CD4-positive, alpha-beta T cell treated with Interleukin-15 for 4 hours (primary cell): ENCODE measurements around the gene DDX27.
A peak's percentile ranks its signal among the peaks of the same experiment; 100 is the strongest.
"Not testable (repeated sequence)": the region's sequence is repeated elsewhere in the genome, so short reads cannot be mapped to it uniquely, and the experiment has no call there.

ENCODE experiments used
- DNase-seq: peaks from one replicate; pipeline ENCODE4 v3.0.0-alpha.2; 2020; ENCODE audit warnings: low spot score

Gene DDX27

DNA sequence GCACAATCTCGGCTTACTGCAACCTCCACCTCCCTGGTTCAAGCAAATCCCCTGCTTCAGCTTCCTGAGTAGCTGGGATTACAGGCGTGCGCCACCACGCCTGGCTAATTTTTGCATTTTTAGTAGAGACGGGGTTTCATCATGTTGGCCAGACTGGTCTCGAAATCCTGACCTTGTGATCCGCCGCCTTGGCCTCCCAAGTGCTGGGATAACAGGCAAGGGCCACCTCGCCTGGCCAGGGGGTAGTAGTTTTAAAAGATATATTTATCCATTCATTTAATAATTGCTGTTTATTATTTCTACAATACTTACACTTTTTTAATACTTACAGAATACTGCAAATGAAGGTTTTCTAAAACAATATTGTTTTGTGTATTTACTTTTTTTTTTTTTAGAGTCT, 15.5 kb upstream of the DDX27 start:
- no peak for DNase-seq

DNA sequence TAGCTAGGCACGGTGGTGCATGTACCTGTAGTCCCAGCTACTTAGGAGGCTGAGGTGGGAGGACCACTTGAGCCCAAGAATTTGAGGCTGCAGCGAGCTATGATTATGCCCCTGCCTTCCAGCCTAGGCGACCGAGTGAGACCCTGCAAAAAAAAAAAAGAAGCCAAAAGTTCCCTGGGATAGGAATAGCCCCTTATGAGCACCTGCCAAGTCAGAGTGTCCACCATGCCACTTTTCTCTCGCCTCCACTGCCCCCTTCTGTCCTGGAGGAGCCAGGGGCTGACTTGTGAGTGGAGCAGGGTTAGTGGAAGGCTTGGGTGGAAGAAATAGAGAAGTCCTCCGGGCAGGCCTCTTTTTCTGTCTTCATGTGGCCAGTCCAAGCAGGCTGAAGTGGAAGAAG, 12.1 kb upstream of the DDX27 start:
- DNase-seq: no peak

DNA sequence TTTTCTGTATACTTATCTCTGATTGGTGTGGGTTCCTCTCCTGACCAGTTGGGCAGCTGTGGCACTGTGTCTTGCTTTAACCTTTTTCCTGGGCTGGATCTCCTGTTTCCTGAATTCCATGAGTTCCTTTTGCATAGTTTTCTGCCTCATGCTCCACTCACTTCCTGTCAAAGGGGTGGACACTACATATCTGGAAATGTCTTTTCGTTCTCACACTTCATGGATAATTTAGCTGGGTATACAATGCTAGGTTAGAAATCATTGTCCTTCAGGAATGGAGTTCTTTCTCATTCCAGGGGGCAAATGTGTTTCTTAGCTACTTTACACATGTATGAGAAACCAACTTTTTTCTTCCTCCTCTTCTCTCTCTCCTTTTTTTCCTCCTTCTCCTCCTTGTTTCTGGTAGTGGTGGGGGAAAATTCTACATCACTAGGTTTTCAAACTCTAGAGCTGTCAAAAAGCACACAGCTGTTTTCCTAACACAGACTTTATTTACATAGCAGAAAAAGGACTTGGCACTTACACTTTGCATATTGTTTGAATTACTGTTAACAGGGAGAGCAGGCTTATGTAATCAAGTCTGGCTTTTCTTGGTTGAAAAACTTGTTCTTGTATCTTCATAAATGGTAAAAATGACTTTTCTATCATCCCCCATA, 9.0 kb upstream of the DDX27 start:
- DNase-seq: no peak

DNA sequence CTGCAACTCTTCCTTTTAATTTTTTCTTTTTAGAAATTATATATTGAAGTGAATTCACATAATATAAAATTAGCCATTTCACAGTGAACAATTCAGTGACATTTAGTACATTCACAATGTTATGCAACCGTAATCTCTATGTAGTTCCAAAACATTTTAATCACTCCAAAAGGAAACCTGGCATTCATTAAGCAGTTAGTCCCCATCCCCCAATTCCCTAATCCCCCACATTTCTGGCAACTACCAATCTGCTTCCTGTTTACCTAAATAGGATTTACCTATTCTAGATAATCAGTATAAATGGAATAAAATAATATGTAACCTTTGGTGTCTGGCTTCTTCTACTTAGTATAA, 8.5 kb upstream of the DDX27 start:
- no peak for DNase-seq

DNA sequence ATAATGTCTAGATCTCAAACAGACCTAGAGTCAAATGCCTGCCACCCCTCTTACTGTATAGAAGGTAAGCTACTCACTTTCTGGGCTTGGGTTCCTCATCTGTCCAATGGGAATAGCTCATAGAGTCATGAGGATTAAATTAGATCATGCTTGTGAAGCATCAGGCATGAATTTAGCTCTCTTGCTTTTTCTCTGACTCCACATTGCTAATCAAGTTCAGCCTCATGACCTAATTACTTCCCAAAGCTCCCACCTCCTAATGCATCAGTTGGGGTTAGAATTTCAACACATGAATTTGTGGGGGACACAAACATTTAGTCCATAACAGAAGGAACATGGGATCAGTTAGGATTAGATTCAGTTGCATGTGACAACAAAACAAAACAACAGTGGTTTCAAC, 4.6 kb upstream of the DDX27 start:
- no peak for DNase-seq

DNA sequence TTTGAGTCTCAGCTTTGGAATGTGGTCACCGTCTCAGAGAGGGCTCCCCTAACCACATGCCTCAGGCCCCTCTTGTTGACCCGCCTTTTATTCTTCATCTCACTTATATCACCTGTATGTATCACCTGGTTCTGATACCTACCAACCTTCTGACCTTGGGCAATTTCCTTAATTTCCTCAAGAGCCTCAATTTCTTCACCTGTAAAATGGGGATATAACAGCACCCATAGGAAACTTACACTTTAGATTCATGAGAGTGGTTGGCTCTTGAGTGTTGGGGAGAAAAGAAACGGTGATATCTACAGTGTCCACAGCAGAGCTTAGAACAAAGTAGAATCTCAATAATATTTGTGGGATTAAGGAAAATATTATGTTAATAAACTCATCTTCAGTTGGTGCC, 4.0 kb upstream of the DDX27 start:
- DNase-seq: no peak

DNA sequence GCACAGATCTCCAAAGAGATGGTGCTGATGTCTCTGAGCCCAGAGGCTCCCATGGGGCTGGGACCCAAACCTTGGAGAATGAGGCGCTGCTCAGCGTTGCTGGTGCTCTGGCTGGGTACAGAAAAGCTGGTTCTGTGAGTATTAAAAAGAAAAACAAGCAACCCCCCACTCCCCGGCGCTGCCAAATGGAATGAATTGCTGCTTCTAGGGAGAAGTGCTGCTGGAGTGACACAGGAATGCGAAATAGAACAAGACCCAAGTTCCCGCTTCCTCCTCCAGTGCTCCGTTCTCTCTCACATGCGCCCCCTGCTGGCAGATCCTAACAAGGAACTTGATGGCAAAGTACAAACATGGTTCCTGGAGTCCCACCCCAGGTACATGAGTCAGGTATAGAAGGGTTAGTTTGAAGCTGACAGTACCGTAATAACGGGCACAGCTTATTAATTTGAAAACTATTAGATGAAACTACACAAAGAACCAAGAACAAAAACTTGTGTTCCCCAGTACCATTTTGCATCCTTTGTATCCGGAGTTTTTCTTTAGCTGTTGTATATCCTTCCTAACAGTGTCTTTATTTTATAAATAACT, 2.1 kb upstream of the DDX27 start:
- DNase-seq: peak; percentile 93

DNA sequence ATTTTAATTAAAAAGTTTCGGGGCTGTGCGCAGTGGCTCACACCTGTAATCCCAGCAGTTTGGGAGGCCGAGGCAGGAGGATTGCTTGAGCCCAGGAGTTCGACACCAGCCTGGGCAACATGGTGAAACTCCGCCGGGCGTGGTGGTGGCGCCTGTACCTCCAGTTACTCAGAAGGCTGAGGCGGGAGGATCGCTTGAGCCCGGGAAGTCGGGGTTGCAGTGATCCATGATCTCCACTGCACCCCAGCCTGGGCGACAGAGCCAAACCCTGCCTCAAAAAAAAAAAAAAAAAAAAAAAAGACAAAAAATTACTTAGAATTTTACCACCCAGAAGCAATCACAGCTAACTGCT, 501 bp upstream of the DDX27 start:
- not testable (repeated sequence) for DNase-seq

DNA sequence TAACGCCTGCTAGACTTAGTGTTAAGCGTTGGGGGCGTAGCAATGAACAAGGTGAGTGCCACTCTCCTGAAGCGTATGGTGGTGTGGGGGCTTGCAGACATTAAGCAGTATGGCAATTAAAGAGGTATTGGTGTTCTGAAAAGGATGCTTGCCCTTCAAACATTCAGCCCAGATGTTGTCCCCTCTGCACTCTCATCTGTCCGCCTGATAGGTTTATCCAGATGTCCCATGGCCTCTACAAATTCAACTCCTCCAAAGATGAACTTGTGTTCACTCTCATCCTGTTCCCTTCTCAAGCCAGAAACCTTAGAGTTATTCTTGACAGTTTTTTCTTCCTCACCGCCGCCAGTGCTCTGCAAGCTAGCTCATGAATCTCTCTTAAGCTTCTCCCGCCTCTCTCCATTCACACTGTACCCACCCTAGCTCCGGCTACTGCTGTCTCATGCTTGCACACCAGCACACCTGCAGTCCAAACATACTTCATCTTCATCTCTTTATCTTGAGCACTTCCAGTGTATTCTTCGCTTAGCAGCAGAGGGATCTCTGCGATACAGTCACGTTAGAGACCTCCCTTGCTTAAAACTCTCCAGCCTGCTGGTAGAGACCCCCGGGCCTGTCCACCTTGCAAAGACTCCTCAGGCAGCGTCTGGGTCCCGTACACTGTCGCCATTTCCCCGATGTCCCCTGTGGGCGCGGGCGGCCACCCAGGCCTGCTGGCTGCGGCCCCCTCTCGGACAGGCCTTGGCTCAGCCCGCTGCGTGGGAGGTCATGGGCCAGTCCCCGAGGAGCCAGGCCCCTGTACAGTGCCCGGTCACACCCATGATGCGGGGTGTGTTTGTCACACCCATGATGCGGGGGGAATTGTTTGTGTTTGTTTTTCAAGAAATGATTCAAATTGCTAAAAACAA, 962 bp downstream of the DDX27 start:
- DNase-seq: no peak

DNA sequence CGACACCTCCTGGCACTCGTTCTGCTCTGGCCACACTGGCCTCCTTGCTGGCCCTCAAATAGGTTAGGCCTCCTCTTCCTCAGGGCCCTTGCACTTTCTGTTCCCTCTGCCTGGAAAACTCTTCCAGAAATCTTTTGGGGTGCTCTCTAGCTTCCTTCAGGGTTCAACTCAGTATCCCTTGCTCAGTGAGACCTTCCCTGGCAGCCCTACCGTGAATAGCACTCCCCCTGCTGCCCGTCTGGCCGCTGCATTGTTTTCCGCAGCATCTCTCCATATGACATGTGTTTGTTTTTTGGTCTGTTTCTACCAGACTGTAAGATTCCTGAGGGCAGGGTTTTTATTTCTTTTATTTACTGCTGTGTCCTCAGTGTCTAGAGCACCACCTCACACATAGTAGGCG, 6.7 kb downstream of the DDX27 start:
- no peak for DNase-seq

DNA sequence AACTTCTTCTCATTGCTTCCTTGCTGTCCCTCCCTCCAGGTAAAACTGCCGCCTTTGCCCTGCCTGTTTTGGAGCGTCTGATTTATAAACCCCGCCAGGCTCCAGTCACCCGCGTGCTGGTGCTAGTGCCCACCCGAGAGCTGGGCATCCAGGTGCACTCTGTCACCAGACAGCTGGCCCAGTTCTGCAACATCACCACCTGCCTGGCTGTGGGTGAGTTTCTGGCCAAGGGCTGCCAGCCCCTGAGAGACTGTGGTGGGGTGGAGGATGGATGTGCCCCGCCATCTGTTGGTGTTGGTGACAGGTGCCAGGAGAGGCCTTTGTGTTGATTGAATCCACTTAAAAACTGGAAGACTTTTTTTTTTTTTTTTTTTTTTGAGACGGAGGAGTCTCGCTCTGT, 9.5 kb downstream of the DDX27 start:
- no peak for DNase-seq

DNA sequence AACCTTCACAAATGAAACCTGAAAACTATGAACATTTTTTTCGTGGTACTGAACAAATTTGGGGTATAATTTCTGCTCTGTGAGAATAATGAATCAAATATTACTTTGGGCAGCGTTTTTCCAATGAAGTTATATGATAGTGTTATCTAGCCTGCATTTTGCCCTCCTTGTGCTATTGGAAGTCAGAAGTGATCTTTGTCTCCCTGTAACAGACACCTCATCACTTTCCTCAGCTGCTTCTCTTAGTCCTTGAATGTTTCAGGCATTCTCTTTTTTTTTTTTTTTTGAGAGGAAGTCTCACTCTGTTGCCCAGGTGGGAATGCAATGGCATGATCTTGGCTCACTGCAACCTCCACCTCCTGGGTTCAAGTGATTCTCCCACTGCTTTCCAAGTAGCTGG, 10.2 kb downstream of the DDX27 start:
- DNase-seq: no peak

DNA sequence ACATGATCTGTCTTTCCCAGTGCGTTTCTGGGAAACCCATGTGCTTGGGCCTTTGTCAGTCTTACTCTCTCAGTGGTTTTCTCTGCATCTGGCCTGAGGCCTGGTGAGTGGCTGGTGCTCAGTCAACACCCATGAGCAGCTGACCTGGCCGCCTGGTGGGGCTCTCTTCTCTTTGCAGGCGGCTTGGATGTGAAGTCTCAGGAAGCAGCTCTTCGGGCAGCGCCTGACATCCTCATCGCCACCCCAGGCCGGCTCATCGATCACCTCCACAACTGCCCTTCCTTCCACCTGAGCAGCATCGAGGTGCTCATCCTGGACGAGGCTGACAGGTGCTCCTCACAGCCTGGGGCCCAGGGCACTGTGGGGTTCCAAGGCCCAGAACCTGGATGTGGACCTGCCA, 10.8 kb downstream of the DDX27 start:
- no peak for DNase-seq

DNA sequence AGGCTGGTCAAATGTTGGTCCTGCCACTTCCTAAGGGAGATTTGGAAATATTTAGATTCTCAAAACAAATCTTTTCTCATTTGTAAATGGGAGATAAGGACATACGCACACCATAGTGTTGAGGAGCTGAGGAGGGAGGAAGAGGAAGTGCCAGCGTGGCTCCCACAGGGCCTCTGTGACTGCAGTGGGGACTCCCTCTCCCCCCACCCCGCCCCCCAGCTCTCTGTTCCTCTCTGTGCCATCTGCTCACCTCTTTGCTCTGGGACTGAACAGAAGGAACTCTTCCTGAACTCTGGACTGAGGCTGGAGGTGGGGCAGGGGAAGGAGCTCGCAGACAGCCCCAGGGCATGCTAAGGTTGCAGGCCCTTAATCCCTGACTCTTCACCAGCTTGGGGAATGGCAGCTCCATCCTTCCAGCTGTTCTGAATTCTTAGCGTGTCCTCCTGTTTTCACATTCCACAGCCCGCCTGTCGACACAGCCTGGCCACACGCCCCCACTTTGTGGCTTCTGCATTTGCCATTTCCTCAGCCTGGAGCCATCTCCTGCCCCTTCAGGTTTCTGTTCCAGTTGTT, 11.4 kb downstream of the DDX27 start:
- no peak for DNase-seq

DNA sequence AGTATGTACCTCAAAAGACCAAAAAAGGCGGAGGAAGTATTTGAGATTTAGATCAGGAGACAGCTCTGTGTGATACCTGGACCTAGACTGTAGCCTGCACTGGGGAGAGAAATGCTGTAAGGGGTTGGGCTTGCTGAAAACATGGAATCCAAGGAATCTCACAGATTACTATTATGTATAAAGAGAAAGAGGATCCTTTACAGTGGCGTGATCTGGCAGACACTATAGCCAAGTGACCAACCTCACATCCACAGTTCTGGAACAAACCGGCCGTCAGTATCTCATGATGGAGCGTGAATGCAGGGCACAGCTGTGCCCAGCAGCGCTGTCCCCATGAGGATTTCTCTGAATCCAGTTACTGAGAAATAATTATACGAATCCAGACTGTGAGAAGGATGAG, 12.3 kb downstream of the DDX27 start:
- DNase-seq: no peak

DNA sequence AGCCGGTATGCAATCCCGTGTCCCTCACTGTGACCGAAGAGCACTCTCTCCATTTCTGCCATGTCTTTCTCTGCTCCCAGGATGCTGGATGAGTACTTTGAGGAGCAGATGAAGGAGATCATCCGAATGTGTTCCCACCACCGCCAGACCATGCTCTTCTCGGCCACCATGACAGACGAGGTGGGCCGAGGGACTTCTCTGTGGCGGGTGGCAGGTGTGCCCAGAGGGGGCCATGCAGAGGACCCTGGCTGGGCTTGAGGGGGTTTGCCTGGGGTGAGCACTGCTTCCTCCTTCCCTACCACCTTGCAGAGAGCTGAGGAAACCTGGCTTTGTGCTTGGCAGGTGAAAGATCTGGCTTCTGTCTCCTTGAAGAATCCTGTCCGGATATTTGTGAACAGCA, 14.0 kb downstream of the DDX27 start:
- no peak for DNase-seq

DNA sequence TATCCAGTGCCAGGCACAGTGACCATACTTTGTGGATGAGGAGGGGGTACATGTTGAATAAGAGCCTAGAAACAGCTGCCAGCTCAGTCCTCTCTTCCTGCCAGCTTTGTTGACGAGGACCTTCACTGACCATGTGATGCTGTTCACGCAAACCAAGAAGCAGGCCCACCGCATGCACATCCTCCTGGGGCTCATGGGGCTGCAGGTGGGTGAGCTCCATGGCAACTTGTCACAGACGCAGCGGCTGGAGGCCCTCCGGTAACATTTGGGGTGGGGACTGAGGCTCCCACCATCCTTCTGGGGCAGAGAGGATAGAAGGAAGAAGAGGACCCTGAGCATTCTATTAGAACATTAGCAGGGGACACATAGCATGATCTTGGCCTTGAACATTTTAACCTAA, 15.6 kb downstream of the DDX27 start:
- DNase-seq: no peak

DNA sequence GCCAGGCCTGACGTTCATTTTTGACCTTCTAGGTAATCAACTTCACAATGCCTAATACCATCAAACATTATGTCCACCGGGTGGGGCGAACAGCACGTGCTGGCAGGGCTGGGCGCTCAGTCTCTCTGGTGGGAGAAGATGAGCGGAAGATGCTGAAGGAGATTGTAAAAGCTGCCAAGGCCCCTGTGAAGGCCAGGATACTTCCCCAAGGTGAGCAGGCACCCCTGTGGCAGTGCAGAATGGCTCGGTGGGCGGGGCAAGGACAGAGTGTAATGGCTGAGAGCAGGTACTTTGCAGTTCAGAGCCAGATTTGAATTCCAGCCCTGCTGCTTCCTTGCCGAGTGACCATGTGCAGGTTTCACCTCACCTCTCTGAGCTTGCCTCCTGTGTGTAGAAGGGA, 17.1 kb downstream of the DDX27 start:
- no peak for DNase-seq

DNA sequence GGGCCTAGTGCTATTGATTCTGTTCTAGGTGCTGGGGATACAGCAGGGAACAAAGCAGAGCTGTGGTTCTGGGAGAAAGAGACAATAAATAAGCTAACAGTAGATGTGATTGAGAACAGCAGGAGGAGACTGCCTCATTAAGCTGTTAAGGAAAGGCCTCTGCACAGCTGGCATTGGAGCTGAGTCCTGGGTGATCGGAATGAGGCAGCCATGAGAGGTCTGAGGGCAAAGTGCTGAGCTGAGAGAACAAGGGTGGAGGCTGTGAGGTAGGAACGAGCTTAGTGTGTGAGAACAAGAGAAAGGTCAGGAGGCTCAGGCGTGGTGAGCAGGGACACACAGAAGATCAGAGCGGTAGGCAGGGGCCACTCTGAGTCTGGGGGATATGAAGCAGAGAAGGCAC, 18.3 kb downstream of the DDX27 start:
- DNase-seq: no peak

DNA sequence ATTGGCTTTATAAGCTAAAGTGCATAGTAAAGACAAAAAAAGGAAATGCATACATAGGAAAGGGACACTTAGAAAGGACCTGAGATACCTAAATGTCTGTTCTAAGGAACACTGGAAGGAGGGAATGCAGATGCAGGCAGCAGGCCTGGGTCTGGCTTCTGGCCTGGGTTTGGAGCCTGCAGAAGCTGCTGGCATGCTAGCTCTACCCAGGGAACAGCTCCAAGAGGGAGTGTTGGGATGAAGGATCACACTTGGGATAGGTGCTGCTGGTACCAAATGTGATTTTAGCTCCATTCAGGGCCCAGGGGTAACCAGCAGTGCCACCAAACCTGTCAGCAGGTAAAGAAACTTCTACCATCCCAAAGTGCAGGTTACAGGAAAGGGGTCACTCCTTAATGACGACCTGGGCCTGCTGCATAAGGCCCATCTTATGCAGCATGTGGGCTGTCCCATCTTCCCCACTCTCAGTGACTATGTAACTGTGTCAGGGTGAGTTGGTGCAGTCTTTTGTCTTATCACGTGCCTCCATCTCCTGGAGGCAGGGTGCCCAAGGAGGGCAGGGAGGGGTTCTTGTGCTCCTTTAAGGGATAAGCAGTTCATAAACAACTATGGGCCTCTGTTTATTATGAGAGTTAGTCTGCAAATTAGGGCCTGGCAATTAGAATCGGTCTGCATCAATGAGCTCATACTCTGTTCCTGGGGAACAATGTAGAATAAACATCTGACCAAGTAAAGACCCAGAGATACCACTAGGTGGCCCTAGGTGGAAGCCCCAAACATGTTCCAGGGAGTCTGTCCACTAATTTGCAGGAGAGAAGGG, 26.9 kb downstream of the DDX27 start:
- DNase-seq: peak; percentile 43

DNA sequence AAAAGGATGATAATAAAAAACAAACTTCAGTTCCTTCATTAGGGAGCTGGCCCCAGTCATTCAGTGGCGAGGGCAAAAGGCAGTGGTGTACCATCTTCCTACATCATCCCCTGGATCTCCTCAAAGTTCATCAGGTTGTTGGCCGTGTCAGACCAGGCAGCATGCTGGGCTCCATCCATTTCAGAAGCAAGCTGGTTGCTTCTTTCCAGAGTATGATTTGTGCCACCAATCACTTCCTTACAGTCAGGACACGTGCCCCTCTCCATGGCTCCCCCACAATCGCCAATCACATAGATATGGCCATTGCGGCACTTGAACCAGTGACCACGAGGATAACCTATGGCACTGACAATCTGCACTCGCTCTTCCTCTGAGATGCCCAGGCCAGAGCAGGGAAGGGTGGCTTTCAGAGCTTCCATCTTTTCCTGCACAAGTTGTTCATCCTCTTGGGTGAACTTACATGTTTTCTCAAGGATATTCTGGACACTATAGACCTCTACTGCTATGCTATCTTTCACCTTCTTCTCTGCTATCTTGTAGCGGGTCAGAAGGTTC, 28.0 kb downstream of the DDX27 start:
- no peak for DNase-seq

DNA sequence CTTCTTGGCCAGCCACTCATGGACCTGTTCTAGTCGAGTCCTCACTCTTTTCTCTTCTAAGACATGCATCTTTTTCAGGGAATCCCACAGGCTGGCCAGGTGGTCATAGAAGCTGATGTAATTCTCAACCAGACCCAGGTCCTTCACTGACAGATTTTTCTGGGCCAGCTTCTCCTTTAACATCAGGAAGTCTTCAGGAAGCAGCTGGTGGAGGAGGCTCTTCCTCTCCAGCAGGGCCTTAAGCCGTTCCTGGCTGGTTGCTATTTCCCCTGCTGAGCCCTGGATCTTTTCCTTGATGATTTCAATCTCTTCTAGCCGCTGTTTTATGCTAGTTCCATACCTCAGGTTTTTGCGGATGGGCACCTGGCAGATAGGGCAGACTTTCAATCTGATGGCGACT, 28.6 kb downstream of the DDX27 start:
- no peak for DNase-seq
